A549 (cell line): ENCODE measurements around the gene CCDC57.

ENCODE experiments used
- ESRRA ChIP-seq: fragments of 150-350 bp; IDR thresholded peaks from 2 replicates; pipeline ENCODE4 v1.6.1; 2014; ENCODE audit warnings: mild to moderate bottlenecking, low read length, borderline replicate concordance
- MYC ChIP-seq: IDR thresholded peaks from 2 replicates; pipeline ENCODE4 v1.6.1; 2012; ENCODE audit warnings: mild to moderate bottlenecking, inconsistent platforms, low read length, improper control_type of control experiment, borderline replicate concordance
- POLR2A ChIP-seq: IDR thresholded peaks from 2 replicates; pipeline ENCODE4 v1.6.1; 2012; ENCODE audit warnings: mild to moderate bottlenecking, low read length
- POLR2AphosphoS2 ChIP-seq: conservative IDR thresholded peaks from 2 replicates; pipeline ENCODE4 v1.6.1; 2012; ENCODE audit warnings: low read length, improper control_type of control experiment, inconsistent platforms
- REST ChIP-seq: fragments of 200-600 bp; sonication (generic); IDR thresholded peaks from 2 replicates; pipeline ENCODE4 v1.6.1; 2016; ENCODE audit warnings: antibody characterized with exemption, mild to moderate bottlenecking, moderate library complexity
- RNF2 ChIP-seq: fragments of 200-600 bp; sonication (generic); IDR thresholded peaks from 2 replicates; pipeline ENCODE4 v1.6.1; 2016; ENCODE audit warnings: low read depth, mild to moderate bottlenecking, antibody characterized with exemption, moderate library complexity, borderline replicate concordance
- ZNF302 ChIP-seq: fragments of 250-450 bp; sonication (Bioruptor Pico); IDR thresholded peaks from 2 replicates; pipeline ENCODE4 v1.9.0; 2021; ENCODE audit warnings: inconsistent platforms, mild to moderate bottlenecking, moderate library complexity
- TF ChIP-seq, protein P1 (sequence below): fragments of >200 bp; sonication (Bioruptor Twin); formaldehyde crosslinking; IDR thresholded peaks from 3 replicates; pipeline ENCODE4 v1.5.1; 2016

- TF ChIP-seq POLR2A (no peak), POLR2AphosphoS2 (no peak), ESRRA (no peak), RNF2 (no peak), ZNF302 (CRISPR knock-in tag) (no peak), REST (no peak), MYC (no peak)
- TF ChIP-seq, protein P1, sequence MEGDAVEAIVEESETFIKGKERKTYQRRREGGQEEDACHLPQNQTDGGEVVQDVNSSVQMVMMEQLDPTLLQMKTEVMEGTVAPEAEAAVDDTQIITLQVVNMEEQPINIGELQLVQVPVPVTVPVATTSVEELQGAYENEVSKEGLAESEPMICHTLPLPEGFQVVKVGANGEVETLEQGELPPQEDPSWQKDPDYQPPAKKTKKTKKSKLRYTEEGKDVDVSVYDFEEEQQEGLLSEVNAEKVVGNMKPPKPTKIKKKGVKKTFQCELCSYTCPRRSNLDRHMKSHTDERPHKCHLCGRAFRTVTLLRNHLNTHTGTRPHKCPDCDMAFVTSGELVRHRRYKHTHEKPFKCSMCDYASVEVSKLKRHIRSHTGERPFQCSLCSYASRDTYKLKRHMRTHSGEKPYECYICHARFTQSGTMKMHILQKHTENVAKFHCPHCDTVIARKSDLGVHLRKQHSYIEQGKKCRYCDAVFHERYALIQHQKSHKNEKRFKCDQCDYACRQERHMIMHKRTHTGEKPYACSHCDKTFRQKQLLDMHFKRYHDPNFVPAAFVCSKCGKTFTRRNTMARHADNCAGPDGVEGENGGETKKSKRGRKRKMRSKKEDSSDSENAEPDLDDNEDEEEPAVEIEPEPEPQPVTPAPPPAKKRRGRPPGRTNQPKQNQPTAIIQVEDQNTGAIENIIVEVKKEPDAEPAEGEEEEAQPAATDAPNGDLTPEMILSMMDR, result no peak
These were observed 24.6 kb upstream of the CCDC57 start for GRCh38 chr17:82237083-82237745.
